Liver (tissue), 9 donors: ENCODE measurements around the gene TSPAN5. TPM values are rescaled to one million over a fixed set of nuclear protein-coding genes. Genes with fewer than 3 reads are reported as not detected.
A peak's percentile ranks its signal among the peaks of the same experiment; 100 is the strongest.

ENCODE experiments used
- DNase-seq: peaks from one replicate; pipeline ENCODE4 v3.0.0-alpha.2; 2017; ENCODE audit warnings: low spot score
- H3K27ac ChIP-seq, 2 donors: one replicate each; pipeline ENCODE4 v1.7.0; 2013; ENCODE audit warnings: inconsistent platforms in 2 of 2, low read length in 2 of 2, control low read depth in 1 of 2, low read depth in 1 of 2, mild to moderate bottlenecking in 1 of 2
- H3K27me3 ChIP-seq, 4 donors: one replicate each; pipeline versions ENCODE4 v1.6.1 to v1.7.0; 2013; ENCODE audit warnings: low read length in 3 of 4, inconsistent platforms in 1 of 4, mild to moderate bottlenecking in 1 of 4, moderate library complexity in 1 of 4; ENCODE audit not compliant: control insufficient read depth in 4 of 4, insufficient read depth in 4 of 4
- H3K36me3 ChIP-seq, 4 donors: one replicate each; pipeline versions ENCODE4 v1.6.1 to v1.7.0; 2013; ENCODE audit warnings: low read length in 3 of 4, mild to moderate bottlenecking in 3 of 4, low read depth in 1 of 4, moderate library complexity in 1 of 4; ENCODE audit not compliant: control insufficient read depth in 4 of 4, insufficient read depth in 3 of 4
- H3K4me1 ChIP-seq, 4 donors: one replicate each; pipeline versions ENCODE4 v1.6.1 to v1.7.0; 2013; ENCODE audit warnings: low read length in 3 of 4, mild to moderate bottlenecking in 3 of 4, moderate library complexity in 1 of 4; ENCODE audit not compliant: control insufficient read depth in 4 of 4, insufficient read depth in 4 of 4
- H3K4me3 ChIP-seq, 3 donors: one replicate each; pipeline versions ENCODE4 v1.6.1 to v1.7.0; 2013; ENCODE audit warnings: low read length in 3 of 3, control low read depth in 1 of 3, low read depth in 1 of 3, mild to moderate bottlenecking in 1 of 3
- H3K9ac ChIP-seq, 2 donors: one replicate each; pipeline ENCODE4 v1.7.0; 2013; ENCODE audit warnings: low read length in 2 of 2, mild to moderate bottlenecking in 2 of 2, moderate library complexity in 2 of 2, control low read depth in 1 of 2, low read depth in 1 of 2
- H3K9me3 ChIP-seq, 4 donors: one replicate each; pipeline versions ENCODE4 v1.6.1 to v1.7.0; 2013; ENCODE audit warnings: low read length in 3 of 4; ENCODE audit not compliant: control insufficient read depth in 4 of 4
- ATF3 ChIP-seq: IDR thresholded peaks from 2 replicates; pipeline ENCODE4 v1.6.1; 2016; ENCODE audit warnings: antibody characterized with exemption
- FOXA2 ChIP-seq: IDR thresholded peaks from 2 replicates; pipeline ENCODE4 v1.6.1; 2016; ENCODE audit warnings: antibody characterized with exemption
- JUND ChIP-seq, 2 donors: IDR thresholded peaks; 2 replicates each; pipeline ENCODE4 v1.6.1; 2016; ENCODE audit warnings: antibody characterized with exemption in 2 of 2
- NR2F2 ChIP-seq: IDR thresholded peaks from 2 replicates; pipeline ENCODE4 v1.6.1; 2016; ENCODE audit warnings: antibody characterized with exemption
- RAD21 ChIP-seq, 2 donors: IDR thresholded peaks; 2 replicates each; pipeline ENCODE4 v1.6.1; 2016; ENCODE audit warnings: antibody characterized with exemption in 2 of 2, mild to moderate bottlenecking in 2 of 2
- SP1 ChIP-seq: IDR thresholded peaks from 2 replicates; pipeline ENCODE4 v1.6.1; 2018; ENCODE audit warnings: antibody characterized with exemption, mild to moderate bottlenecking
- ZBTB33 ChIP-seq: IDR thresholded peaks from 2 replicates; pipeline ENCODE4 v1.6.1; 2016; ENCODE audit warnings: antibody characterized with exemption
- WGBS: extraction: QIAGEN DNeasy Blood & Tissue Kit; methylation state at CpG from one replicate; pipeline ENCODE4 v1.1.7; 2013; 5-methylcytosine and 5-hydroxymethylcytosine counted together
- polyA plus RNA-seq, 2 donors: library from polyadenylated mRNA; stranded (reverse) in 1 of 2; unstranded in 1 of 2; fragments of 200-250 nt in 1 of 2; fragments of >200 nt in 1 of 2; fragmentation: Nextera tagmentation in 1 of 2; extraction: Ambion mirVana in 1 of 2; gene quantifications; one replicate each; pipeline versions ENCODE4 v1.2.1 to v1.2.3, GENCODE V29; 2013 to 2015
- total RNA-seq, 2 donors: library from RNA; depleted of rRNA; stranded (reverse); fragments of >200 nt; gene quantifications; one replicate each; pipeline ENCODE4 v1.2.3, GENCODE V29; 2014
- donor health status: healthy.
- donor health status: healthy.
- donor health status: healthy.
- donor health status: healthy.
- donor health status: healthy.

TSPAN5 gene
- total and polyA plus RNA-seq, 4 donors = 0.36 to 54.0 (median 0.63) TPM

DNA sequence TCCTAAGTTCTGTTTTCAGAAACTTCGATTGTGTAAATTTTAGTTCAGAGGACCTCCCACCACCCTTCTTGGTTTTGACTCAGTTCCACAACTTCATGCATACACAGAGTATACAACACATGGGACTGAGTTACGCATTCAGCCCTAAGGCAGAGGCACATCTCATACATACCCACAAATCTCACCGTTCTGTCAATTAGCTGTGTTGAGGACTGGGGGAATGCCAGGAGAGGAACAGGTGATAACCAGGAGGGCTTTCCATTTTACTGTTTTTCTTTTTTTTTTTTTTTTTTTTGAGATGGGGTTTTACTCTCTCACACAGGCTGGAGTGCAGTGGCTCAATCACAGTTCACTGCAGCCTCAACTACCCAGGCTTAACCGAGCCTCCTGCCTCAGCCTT, 150.2 kb downstream of the TSPAN5 start:
- H3K4me3 ChIP-seq = no peak overlapping the region
- no peak overlapping the region for H3K27ac ChIP-seq
- H3K36me3 ChIP-seq = no peaks in the 10 kb centered on the region
- peak; percentile 6 for DNase-seq
- no peak for TF ChIP-seq SP1
- no peaks in the 10 kb centered on the region for H3K4me1 ChIP-seq
- no peaks in the 10 kb centered on the region for H3K9me3 ChIP-seq
- H3K9ac ChIP-seq = no peak overlapping the region
- H3K27me3 ChIP-seq = no peaks in the 10 kb centered on the region
- WGBS = 95% methylated on average over 4 of the region's 4 CpGs

DNA sequence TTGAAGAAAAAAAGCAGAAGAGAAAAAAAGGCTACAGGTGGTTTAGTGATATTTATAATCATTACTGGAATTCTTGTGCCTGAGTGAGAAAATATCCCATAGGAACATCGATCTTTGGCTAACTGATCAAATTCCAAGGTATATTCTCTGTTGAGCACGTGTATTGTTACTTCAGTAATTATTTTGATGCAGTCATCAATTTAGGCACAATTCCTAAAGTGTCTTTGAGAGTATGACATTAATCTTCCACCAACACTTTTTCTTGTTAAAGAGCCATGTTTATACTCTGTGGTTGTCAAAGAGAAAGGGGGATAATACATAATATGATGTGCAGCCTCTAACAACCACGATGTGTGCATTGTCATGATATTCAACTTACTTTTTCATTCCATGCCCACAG, 151.1 kb downstream of the TSPAN5 start:
- WGBS = 87% methylated on average over 3 of the region's 3 CpGs

DNA sequence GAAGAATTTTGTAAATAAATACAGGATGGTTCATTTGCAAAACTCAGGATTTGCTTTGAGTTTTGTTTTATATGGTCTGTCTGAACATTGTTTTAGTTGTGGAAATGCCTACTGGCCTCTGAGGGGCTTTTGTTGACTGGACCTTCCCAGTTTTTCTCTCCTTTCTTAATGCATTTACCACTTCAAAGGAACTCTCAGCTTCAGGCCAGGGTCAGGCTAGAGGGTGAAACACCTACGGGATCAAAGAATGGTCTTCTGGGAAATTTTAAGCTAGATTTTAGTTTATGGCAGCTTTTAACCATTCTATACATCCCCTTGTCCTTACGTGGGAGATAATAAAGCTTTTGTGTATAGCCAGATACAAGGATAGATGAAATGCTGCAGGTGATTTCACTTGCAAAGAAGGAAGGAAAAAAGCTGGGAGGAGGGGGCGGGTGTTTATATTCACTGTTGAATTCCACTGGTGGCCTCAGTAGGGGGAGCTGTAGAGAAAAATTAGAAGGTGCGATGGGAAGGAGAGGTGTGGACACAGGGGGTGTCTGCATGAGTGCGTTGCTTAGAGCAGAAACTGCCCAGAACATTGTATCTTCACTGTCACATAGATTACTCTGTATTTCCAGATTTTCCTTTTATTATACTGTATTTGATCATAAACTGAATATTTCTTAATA, 151.8 kb downstream of the TSPAN5 start:
- Histone ChIP-seq H3K36me3 (no peaks in the 10 kb centered on the region), H3K4me3 (no peak overlapping the region), H3K27ac (no peak overlapping the region), H3K9ac (no peak overlapping the region), H3K27me3 (no peaks in the 10 kb centered on the region), H3K9me3 (no peaks in the 10 kb centered on the region), H3K4me1 (no peaks in the 10 kb centered on the region)
- TF ChIP-seq FOXA2 (no peak), ZBTB33 (no peak), RAD21 (IDR thresholded peaks at IDR 0.05) (peak; percentile 8 to 18)
- no peak for DNase-seq
- WGBS = 59% methylated on average over 5 of the region's 5 CpGs

More for the DNA sequence above, 151.1 kb downstream of the TSPAN5 start:
- no peak overlapping the region for H3K4me3 ChIP-seq
- no peak overlapping the region for H3K27ac ChIP-seq
- no peaks in the 10 kb centered on the region for H3K27me3 ChIP-seq
- DNase-seq = no peak
- H3K9me3 ChIP-seq = no peaks in the 10 kb centered on the region
- no peaks in the 10 kb centered on the region for H3K36me3 ChIP-seq
- no peaks in the 10 kb centered on the region for H3K4me1 ChIP-seq
- H3K9ac ChIP-seq = no peak overlapping the region
- TF ChIP-seq NR2F2 = no peak
- no peak for TF ChIP-seq ATF3
- TF ChIP-seq JUND (IDR thresholded peaks at IDR 0.05) = no peak

DNA sequence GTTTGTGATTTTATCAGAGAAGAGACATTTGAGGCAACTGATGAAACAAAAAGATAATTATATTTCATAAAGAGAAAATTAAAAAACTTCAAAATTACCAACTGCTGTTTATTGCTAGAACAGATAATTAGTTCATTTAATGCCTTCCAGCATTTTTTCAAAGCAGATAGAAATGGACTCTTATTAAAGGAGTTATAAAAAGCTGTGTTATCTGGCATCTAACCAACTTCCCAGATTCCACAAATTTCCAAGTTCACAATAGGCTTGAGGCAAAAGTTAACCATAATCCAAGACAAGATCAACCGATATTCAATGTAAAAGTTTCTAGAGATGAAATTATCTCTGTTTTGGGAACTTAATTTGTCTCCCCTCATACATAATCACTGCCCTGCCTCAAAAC, 152.4 kb downstream of the TSPAN5 start:
- Histone ChIP-seq H3K9ac (no peak overlapping the region), H3K4me1 (no peaks in the 10 kb centered on the region), H3K9me3 (no peaks in the 10 kb centered on the region), H3K36me3 (no peaks in the 10 kb centered on the region), H3K4me3 (no peak overlapping the region), H3K27me3 (no peaks in the 10 kb centered on the region), H3K27ac (no peak overlapping the region)
- TF ChIP-seq NR2F2 = no peak
- no peak for TF ChIP-seq ATF3
- no peak for TF ChIP-seq ZBTB33
- WGBS = 87% methylated on average over 1 of the region's 1 CpG
- no peak for DNase-seq
